Measurements from ENCODE around the gene CLMN. TPM values are rescaled to one million over a fixed set of nuclear protein-coding genes. Genes with fewer than 3 reads are reported as not detected.

Gene CLMN
- total and polyA plus RNA-seq, 2 of the 13 experiments (the other 11 are each of a cell fraction or from before 2014, with no cell fraction given) = 15.1 to 16.7 TPM

GRCh38 chr14:95282354-95282985, 37.2 kb downstream of the CLMN start:
- Histone ChIP-seq H3K9ac (ENCODE audit: insufficient read depth, low read depth, low read length) (no peak overlapping the region), H3K79me2 (ENCODE audit: insufficient read depth, low read length) (no peaks in the 10 kb centered on the region), H3K4me1 (ENCODE audit: insufficient read depth, low read length) (peaks cover 26% of the 10 kb centered on the region), H4K20me1 (ENCODE audit: insufficient read depth, low read length) (no peaks in the 10 kb centered on the region), H3K4me2 (ENCODE audit: low read depth, low read length) (no peak overlapping the region), H3K36me3 (replicated peaks in 1 of 2; ENCODE audit: control insufficient read depth in 1 of 2, insufficient read depth in 2 of 2, low read length in 2 of 2) (no peaks in the 10 kb centered on the region), H3K27ac (ENCODE audit: extremely low read length, insufficient read depth, low read length) (no peak overlapping the region), H3K9me3 (ENCODE audit: low read length) (peaks cover 8% of the 10 kb centered on the region; the same call in 1 of the 2 replicates), H3K4me3 (replicated peaks in 1 of 3; ENCODE audit: insufficient read depth in 1 of 3, low read depth in 2 of 3, low read length in 3 of 3) (no peak overlapping the region), H3K27me3 (ENCODE audit: control insufficient read depth in 1 of 2, insufficient read depth in 2 of 2, low read length in 2 of 2) (no peaks in the 10 kb centered on the region), H2AFZ (ENCODE audit: low read length) (no peak overlapping the region)
- FAIRE-seq (no peak), DNase-seq (ENCODE audit: low spot score) (no peak), ATAC-seq (peak; percentile 54)
- no TSS peak for BruUV-seq (replicated peaks)
- in situ Hi-C loops (cut with HindIII; ENCODE audit: extremely low pct_ligation_motif_present, low pct_unique_long_range_greater_than_20kb) (no loop called here), intact Hi-C loops (cut with micrococcal nuclease; ENCODE audit: unreplicated experiment) (no loop called here)
- CTCF ChIA-PET (ENCODE audit: low intra/inter-chr PET ratio, low total read pairs) = no interaction called here
- 46% methylated on average over 2 of the region's 2 CpGs for WGBS (ENCODE audit: low lambda C conversion rate)
- TF ChIP-seq ZNF460 (CRISPR knock-in tag; IDR thresholded peaks at IDR 0.05; ENCODE audit: borderline replicate concordance) (no peak), SRY (CRISPR knock-in tag; IDR thresholded peaks at IDR 0.05) (no peak), TRAFD1 (CRISPR knock-in tag; IDR thresholded peaks at IDR 0.05; ENCODE audit: borderline replicate concordance) (no peak), SMC3 (IDR thresholded peaks at IDR 0.05; ENCODE audit: low read length) (no peak), TOE1 (CRISPR knock-in tag; IDR thresholded peaks at IDR 0.05) (no peak)
- POLR2A ChIA-PET = no interaction called here

- no peak overlapping the region for H3K4me3 ChIP-seq (replicated peaks in 1 of 3; ENCODE audit: insufficient read depth in 1 of 3, low read depth in 2 of 3, low read length in 3 of 3)
- no peaks in the 10 kb centered on the region for H4K20me1 ChIP-seq (ENCODE audit: insufficient read depth, low read length)
- H3K79me2 ChIP-seq (ENCODE audit: insufficient read depth, low read length) = no peaks in the 10 kb centered on the region
- no peaks in the 10 kb centered on the region for H3K36me3 ChIP-seq (replicated peaks in 1 of 2; ENCODE audit: control insufficient read depth in 1 of 2, insufficient read depth in 2 of 2, low read length in 2 of 2)
- TF ChIP-seq MAFK (conservative IDR thresholded peaks at IDR 0.05 in 1 of 2, IDR thresholded peaks at IDR 0.05 in 1 of 2; ENCODE audit: low read length in 2 of 2) (peak; percentile 53 to 59), SP2 (CRISPR knock-in tag; IDR thresholded peaks at IDR 0.05) (no peak), ZBTB37 (CRISPR knock-in tag; IDR thresholded peaks at IDR 0.05) (no peak), MAFF (IDR thresholded peaks at IDR 0.05; ENCODE audit: low read depth, low read length) (peak; percentile 35; the same call in 1 of the 2 replicates)
- in situ Hi-C loops (cut with HindIII; ENCODE audit: extremely low pct_ligation_motif_present, low pct_unique_long_range_greater_than_20kb) (no loop called here), intact Hi-C loops (cut with micrococcal nuclease; ENCODE audit: unreplicated experiment) (no loop called here)
- no peak for ATAC-seq
- ChIA-PET POLR2A (no interaction called here), CTCF (ENCODE audit: low intra/inter-chr PET ratio, low total read pairs) (no interaction called here)
- DNase-seq (ENCODE audit: low spot score) = no peak
- H3K9ac ChIP-seq (ENCODE audit: insufficient read depth, low read depth, low read length) = no peak overlapping the region
- no peaks in the 10 kb centered on the region for H3K27me3 ChIP-seq (ENCODE audit: control insufficient read depth in 1 of 2, insufficient read depth in 2 of 2, low read length in 2 of 2)
- no peak overlapping the region for H2AFZ ChIP-seq (ENCODE audit: low read length)
- FAIRE-seq = no peak
- peaks cover 8% of the 10 kb centered on the region; the same call in 1 of the 2 replicates for H3K9me3 ChIP-seq (ENCODE audit: low read length)
- BruUV-seq (replicated peaks) = no TSS peak
- H3K4me2 ChIP-seq (ENCODE audit: low read depth, low read length) = no peak overlapping the region
- WGBS (ENCODE audit: low lambda C conversion rate) = 86% methylated on average over 4 of the region's 4 CpGs
- no peak overlapping the region for H3K27ac ChIP-seq (ENCODE audit: extremely low read length, insufficient read depth, low read length)
- H3K4me1 ChIP-seq (ENCODE audit: insufficient read depth, low read length) = peaks cover 28% of the 10 kb centered on the region
Measured at GRCh38 chr14:95281560-95282176, 38.0 kb downstream of the CLMN start.

All from HepG2 (cell line).